Activated CD4-positive, alpha-beta T cell treated with anti-CD3 and anti-CD28 coated beads, Interleukin-2, amount 50 U/mL, for 24 hours (primary cell): ENCODE results near the gene ATAD3C.
A peak's percentile ranks its signal among the peaks of the same experiment; 100 is the strongest.
"Not testable (repeated sequence)": the region's sequence is repeated elsewhere in the genome, so short reads cannot be mapped to it uniquely, and the experiment has no call there.

Experiments used
- DNase-seq, 2 donors: peaks; one replicate each; pipeline ENCODE4 v3.0.0-alpha.2; 2020; ENCODE audit warnings: low read depth in 1 of 2, low spot score in 1 of 2

Gene ATAD3C

DNA sequence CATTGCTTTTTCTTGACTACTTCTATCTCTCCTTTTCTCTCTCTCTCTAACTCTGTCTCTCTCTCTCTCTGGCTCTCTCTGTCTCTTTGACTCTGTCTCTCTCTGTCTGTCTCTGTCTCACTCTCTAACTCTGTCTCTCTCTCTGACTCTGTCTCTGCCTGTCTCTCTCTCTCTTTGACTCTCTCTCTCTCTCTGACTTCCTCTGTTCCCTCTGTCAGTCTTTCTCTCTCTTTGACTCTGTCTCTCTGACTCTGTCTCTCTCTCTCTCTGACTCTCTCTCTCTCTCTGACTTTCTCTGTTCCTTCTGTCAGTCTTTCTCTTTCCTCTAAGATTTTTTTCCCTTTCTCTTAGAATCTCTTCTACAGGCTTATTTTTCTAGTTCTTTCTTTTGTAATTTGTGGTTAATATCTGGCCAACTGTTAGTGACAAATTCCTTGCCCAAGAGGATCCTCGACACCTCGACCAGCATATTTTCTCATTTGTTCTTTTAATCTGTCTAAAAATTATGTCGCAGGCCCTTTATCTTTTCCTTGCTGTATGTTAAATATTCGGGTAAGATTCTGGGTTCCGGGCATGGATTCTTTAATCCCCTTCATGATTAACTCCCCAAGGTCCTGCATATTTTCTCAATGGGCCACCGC lies at the start of gene ATAD3C:
Gene ATAD3C (plus strand): TSS at position 591 of the 641 bp plus-strand sequence. CDS start 995 bp downstream, outside the sequence.
- DNase-seq = no peak

DNA sequence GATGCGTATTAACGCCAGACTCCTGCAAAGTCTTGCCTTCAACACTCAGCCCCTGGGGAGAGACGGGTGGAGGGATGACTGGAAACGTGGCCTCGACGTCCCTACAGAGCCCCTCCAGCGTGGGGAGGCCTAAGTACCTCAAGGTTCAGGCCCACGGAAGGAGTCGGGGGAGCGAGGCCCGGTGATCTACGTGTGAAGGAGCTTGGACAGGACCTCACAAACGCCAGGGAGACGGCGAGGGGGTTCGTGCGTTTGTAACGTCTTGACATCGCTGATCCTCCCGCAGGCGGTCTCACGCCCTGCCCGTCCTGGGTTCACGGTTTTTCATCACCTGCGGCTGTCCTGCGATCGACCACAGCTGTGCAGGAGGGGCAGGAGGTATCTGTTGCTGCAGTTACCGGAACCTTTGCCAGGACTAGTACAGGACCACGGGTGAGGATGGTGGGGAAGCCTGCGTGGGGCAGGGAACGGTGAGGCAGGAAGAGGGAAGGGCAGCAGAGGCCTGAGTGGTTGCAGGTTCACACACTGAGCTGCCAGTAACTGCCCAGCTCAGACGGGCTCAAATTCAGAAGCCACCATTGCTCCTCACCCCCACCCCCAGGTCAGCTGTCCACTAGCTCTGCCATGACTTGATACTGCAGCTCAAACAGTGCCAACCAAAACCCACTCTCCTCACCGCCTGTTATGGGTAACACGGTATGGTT lies 49.5 kb upstream of the ATAD3C start:
- DNase-seq = no peak

DNA sequence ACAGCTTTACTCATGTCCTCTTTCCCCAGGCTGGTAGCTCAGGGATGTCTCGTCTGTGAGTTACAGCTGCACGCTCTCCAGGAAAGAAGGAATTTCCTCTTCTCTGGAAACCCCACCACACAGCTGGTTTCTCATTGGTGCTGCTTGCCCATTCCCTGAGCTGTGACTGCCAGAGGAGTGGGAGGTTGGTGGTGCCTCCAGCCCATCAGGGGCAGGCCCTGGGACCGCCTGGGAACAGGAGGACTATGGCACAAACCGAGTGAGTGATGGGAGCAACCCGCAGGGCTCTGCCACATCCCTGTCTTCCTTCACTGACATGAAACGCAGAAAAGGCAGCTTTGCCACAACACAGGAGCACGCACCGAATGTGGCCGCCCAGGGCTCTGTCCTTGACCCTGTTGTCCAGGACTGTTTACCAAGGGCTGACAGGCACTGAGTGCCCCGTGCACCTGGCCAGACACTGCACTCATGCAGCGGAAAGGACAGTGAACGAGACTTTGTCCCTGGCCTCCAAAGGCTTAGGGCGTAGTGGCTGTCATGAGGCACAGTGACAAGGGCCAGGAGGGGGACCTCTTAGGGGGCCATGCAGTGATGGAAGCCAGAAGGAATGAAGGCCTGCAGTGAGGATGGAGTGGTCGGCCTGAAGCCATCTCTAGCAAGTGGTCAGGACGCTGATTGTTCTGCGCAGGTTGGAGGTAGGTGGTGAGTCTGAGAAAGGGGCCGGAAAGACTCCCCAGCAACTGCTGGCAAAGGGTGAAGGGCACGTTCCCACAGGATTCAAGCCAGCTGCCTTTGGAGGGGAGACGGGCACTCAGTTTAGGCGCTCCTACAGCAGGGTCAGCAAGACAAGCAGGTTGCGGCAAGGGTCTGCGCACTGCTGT lies 48.7 kb upstream of the ATAD3C start:
- no peak for DNase-seq

- DNase-seq = no peak
Observed at GRCh38 chr1:1401457-1402010, 48.0 kb upstream of the ATAD3C start.

GRCh38 chr1:1402072-1402900 lies 47.2 kb upstream of the ATAD3C start:
- DNase-seq = no peak

- not testable (repeated sequence) for DNase-seq
Observed at GRCh38 chr1:1402901-1403392, 46.5 kb upstream of the ATAD3C start.

GRCh38 chr1:1403653-1404052 lies 45.8 kb upstream of the ATAD3C start:
- DNase-seq = no peak

DNA sequence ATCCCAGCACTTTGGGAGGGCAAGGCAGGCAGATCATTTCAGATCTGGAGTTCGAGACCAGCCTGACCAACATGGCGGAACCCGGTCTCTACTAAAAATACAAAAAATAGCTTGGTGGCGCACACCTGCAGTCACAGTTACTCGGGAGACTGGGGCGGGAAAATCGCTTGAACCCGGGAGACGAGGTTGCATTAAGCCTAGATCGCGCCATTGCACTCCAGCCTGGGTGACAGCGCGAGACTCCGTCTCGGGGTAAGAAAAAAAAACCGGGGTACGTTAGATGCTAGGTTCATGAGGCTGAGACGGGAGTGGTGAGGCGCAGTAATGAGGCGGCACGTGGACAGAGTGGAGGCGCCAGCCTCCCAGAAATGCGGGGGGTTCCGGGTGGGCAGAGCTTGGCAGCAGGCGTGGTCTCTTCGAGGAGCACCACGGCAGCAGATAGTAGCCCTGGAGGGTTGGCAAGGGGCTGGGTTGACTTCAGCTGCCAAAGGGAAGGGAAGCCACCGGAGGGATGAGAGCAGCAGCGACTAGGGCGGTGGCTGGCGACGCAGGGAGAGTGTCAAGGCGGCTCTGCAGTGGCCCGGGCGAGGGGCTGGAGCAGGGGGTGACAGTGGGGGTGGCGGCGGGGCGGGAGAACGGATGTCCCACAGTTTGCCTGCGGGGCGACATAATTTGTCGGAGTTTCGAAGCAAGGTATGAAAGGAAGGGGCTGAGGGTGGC lies 43.2 kb upstream of the ATAD3C start:
- DNase-seq = no peak

DNA sequence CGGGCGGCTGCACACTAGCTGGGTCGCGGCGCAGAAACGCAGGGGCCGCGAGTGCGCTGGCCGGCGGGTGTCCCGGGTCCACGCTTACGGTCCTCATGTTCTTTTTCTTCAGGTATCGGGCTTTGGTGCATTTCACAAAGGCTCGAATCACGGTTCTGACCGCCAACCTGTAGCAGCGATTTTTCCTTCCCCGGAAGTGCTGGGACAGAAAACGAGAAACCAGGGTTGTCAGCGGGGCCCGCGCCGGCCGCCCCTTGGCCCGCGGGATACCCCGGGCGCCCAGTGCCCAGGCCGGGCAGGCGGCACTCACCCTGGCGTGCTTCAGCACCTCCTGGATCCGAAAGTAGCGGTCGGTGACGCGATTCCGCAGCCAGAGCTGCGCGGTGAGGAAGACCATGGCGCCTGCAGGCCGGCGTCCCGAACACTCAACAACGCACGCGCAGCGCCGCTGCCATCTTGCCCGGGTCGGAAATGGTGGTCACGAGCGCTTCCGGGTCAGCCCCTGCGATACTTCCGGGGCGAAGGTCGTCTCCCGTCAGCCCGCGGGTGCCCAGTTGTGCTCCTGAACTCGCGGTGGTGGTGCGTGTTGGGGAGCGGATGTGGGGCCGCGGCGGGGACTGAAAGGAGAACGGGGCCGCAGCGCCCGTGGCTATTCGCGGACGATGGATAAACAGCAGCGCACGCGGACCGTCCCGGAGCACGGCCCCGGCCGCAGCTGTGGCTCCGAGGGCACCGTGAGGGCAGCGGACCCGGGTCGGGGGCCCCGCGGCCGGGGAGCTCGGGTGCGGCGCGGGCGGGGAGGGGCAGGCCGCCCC lies 42.5 kb upstream of the ATAD3C start, which contains the start of gene MRPL20:
Gene MRPL20 (minus strand): TSS at position 473 of the 815 bp plus-strand sequence. CDS start 76 bp downstream, at position 397.
- peak; percentile 92 to 95 for DNase-seq

GRCh38 chr1:1407636-1408318 lies 41.7 kb upstream of the ATAD3C start:
- DNase-seq = no peak

- DNase-seq = not testable (repeated sequence)
Observed at GRCh38 chr1:1410238-1410637, 39.3 kb upstream of the ATAD3C start.

- DNase-seq = no peak
Observed at GRCh38 chr1:1411626-1412025, 37.9 kb upstream of the ATAD3C start.

GRCh38 chr1:1412311-1412902 lies 37.1 kb upstream of the ATAD3C start:
- DNase-seq = not testable (repeated sequence)

DNA sequence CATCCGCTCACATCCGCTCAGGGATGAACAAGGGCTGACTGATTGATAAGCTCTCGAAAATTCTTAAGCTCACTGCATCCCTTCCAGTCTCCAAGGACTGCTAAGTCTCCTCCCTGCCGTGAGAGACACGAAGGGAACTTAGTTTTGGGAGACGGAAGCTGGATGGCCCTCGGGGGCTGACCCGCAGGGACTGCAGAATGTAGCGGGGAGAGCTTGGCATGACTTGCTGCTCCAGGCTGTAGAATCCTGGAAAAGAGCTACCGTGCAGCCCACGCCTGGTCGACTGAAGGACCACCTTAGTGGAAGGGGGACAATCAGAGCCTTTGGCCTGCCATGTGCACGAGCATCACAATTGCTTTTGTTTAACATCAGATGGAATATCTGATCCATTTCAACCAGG lies 33.7 kb upstream of the ATAD3C start:
- DNase-seq = no peak

- not testable (repeated sequence) for DNase-seq
Observed at GRCh38 chr1:1417396-1417795, 32.1 kb upstream of the ATAD3C start.

DNA sequence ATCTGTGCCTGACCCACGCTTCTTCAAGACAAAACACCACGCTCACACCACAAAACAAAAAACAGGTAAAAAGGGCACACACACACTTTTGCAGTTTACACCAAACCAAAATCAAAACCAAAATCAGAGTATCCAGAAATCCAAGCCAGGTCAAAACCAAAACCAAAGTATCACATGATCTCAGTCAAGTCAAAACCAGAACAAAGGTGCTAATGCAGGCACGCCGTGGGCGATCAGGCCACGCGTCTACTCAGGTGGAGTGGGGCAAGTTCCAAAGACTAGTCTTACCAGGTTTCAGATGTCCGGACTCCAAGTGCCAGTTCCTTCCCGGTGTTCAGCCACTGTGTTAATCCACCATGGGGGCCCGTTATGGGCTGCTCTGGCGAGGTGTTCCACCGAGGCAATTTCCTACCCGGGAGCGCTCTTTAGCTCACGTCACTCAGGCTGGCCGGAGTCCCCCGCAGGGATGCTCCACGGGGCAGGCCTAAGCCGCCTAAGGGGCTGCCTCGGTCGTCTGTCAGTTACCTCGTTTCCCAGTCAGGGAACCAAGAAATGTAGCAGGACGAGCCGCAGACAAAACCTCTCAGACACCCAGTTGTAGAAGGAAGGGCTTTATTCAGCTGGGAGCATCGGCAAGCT lies 31.5 kb upstream of the ATAD3C start:
- DNase-seq = not testable (repeated sequence)
